ENCODE results near the gene EGFLAM. TPM values are rescaled to one million over a fixed set of nuclear protein-coding genes. Genes with fewer than 3 reads are reported as not detected.

EGFLAM gene
- total and polyA plus RNA-seq, 2 experiments from 2014 or later, result 0.24 to 1.9 TPM

GRCh38 chr5:38424148-38425060 lies 166.0 kb downstream of the EGFLAM start:
- H3K4me1 Mint-ChIP-seq, result peaks cover 20% of the 10 kb centered on the region
- no peak overlapping the region for H3K27ac Mint-ChIP-seq
- H3K36me3 ChIP-seq (ENCODE audit: insufficient read depth), result no peaks in the 10 kb centered on the region
- no peaks in the 10 kb centered on the region for H3K36me3 Mint-ChIP-seq (ENCODE audit: low read depth)
- no peak overlapping the region for H3K4me2 ChIP-seq
- ATAC-seq, result no peak
- TF ChIP-seq POLR2AphosphoS5 (IDR thresholded peaks at IDR 0.05; ENCODE audit: low read depth), result no peak
- no peak for TF ChIP-seq JUNB (IDR thresholded peaks at IDR 0.05; ENCODE audit: unreplicated experiment)
- no peak for TF ChIP-seq ZNF114 (CRISPR knock-in tag; IDR thresholded peaks at IDR 0.05)
- no peaks in the 10 kb centered on the region; the same call in 2 of the 3 replicates for H3K9me3 Mint-ChIP-seq
- no peak overlapping the region for H3K4me3 ChIP-seq
- H3K27me3 Mint-ChIP-seq (ENCODE audit: insufficient read depth, low read depth, poor library complexity), result peaks cover 3% of the 10 kb centered on the region
- DNase-seq (ENCODE audit: low spot score), result no peak
- H4K20me1 ChIP-seq (replicated peaks; ENCODE audit: insufficient read depth), result no peaks in the 10 kb centered on the region
- no peak overlapping the region for H3K4me3 Mint-ChIP-seq
- H3F3A ChIP-seq (replicated peaks; ENCODE audit: low read depth), result no peaks in the 10 kb centered on the region
- H3K27me3 ChIP-seq (ENCODE audit: insufficient read depth), result no peaks in the 10 kb centered on the region
- no peaks in the 10 kb centered on the region for H3K79me2 ChIP-seq (replicated peaks; ENCODE audit: insufficient read depth)
- no peaks in the 10 kb centered on the region; the same call in 1 of the 2 replicates for H3K9me2 ChIP-seq (ENCODE audit: insufficient read depth)
- H3K27ac ChIP-seq (ENCODE audit: low read depth), result no peak overlapping the region
- H2AFZ ChIP-seq, result no peak overlapping the region
- peaks cover 9% of the 10 kb centered on the region; the same call in 1 of the 2 replicates for H3K4me1 ChIP-seq (ENCODE audit: insufficient read depth)

DNA sequence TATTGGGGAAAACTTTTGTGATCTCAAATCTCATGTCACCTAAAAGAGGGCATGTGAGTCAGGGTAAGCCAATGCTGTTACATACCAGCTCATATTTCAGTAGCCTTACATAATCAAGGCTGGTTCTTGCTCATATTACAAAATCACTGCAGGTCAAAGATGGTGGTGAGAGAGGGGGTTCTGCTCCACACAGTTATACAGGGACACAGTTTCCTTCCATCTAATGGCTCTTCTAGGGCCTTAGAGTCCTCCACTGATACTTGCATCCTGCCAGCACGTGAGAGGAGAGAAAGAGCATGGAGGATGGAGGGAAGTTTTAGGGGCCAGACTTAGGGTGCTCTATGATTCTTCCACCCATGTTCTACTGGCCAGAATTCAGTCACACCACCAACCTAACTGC lies 168.1 kb downstream of the EGFLAM start:
- Histone ChIP-seq H3K27me3 (ENCODE audit: insufficient read depth) (no peaks in the 10 kb centered on the region), H4K20me1 (replicated peaks; ENCODE audit: insufficient read depth) (no peaks in the 10 kb centered on the region), H3K9me2 (ENCODE audit: insufficient read depth) (peaks cover 3% of the 10 kb centered on the region; the same call in 1 of the 2 replicates), H2AFZ (peak overlapping the region; percentile 91; the same call in 1 of the 2 replicates), H3K27ac (ENCODE audit: low read depth) (no peak overlapping the region), H3K4me3 (no peak overlapping the region), H3K4me2 (no peak overlapping the region), H3F3A (replicated peaks; ENCODE audit: low read depth) (no peaks in the 10 kb centered on the region), H3K79me2 (replicated peaks; ENCODE audit: insufficient read depth) (no peaks in the 10 kb centered on the region), H3K4me1 (ENCODE audit: insufficient read depth) (peaks cover 9% of the 10 kb centered on the region; the same call in 1 of the 2 replicates), H3K36me3 (ENCODE audit: insufficient read depth) (no peaks in the 10 kb centered on the region)
- no peak for ATAC-seq
- no peaks in the 10 kb centered on the region; the same call in 2 of the 3 replicates for H3K9me3 Mint-ChIP-seq
- H3K4me3 Mint-ChIP-seq, result no peak overlapping the region
- TF ChIP-seq EZH2phosphoT487 (IDR thresholded peaks at IDR 0.05; ENCODE audit: unreplicated experiment) (no peak), ETS1 (IDR thresholded peaks at IDR 0.05) (no peak)
- no peak for DNase-seq (ENCODE audit: low spot score)
- H3K36me3 Mint-ChIP-seq (ENCODE audit: low read depth), result no peaks in the 10 kb centered on the region
- H3K4me1 Mint-ChIP-seq, result peaks cover 20% of the 10 kb centered on the region
- peaks cover 2% of the 10 kb centered on the region for H3K27me3 Mint-ChIP-seq (ENCODE audit: insufficient read depth, low read depth, poor library complexity)
- H3K27ac Mint-ChIP-seq, result no peak overlapping the region

GRCh38 chr5:38426986-38427950 lies 168.9 kb downstream of the EGFLAM start:
- Mint-ChIP-seq H3K9me3 (no peaks in the 10 kb centered on the region; the same call in 2 of the 3 replicates), H3K27ac (no peak overlapping the region; the same call in 1 of the 2 replicates), H3K27me3 (ENCODE audit: insufficient read depth, low read depth, poor library complexity) (peaks cover 1% of the 10 kb centered on the region), H3K4me1 (peaks cover 20% of the 10 kb centered on the region), H3K36me3 (ENCODE audit: low read depth) (no peaks in the 10 kb centered on the region), H3K4me3 (no peak overlapping the region)
- DNase-seq (ENCODE audit: low spot score), result no peak
- H3K9me2 ChIP-seq (ENCODE audit: insufficient read depth), result peaks cover 3% of the 10 kb centered on the region; the same call in 1 of the 2 replicates
- H3F3A ChIP-seq (replicated peaks; ENCODE audit: low read depth), result no peaks in the 10 kb centered on the region
- H3K27ac ChIP-seq (ENCODE audit: low read depth), result no peak overlapping the region
- no peak for ATAC-seq
- no peaks in the 10 kb centered on the region for H3K36me3 ChIP-seq (ENCODE audit: insufficient read depth)
- no peaks in the 10 kb centered on the region for H3K27me3 ChIP-seq (ENCODE audit: insufficient read depth)
- peaks cover 9% of the 10 kb centered on the region; the same call in 1 of the 2 replicates for H3K4me1 ChIP-seq (ENCODE audit: insufficient read depth)
- peak overlapping the region; percentile 91; the same call in 1 of the 2 replicates for H2AFZ ChIP-seq
- no peaks in the 10 kb centered on the region for H4K20me1 ChIP-seq (replicated peaks; ENCODE audit: insufficient read depth)
- no peak overlapping the region for H3K4me3 ChIP-seq
- H3K79me2 ChIP-seq (replicated peaks; ENCODE audit: insufficient read depth), result no peaks in the 10 kb centered on the region
- H3K4me2 ChIP-seq, result no peak overlapping the region
- no peak for TF ChIP-seq CREB1 (CRISPR knock-in tag; IDR thresholded peaks at IDR 0.05; ENCODE audit: low read depth)
- TF ChIP-seq STAT1 (IDR thresholded peaks at IDR 0.05; ENCODE audit: unreplicated experiment), result no peak
- TF ChIP-seq ZNF114 (CRISPR knock-in tag; IDR thresholded peaks at IDR 0.05), result no peak
- no peak for TF ChIP-seq EZH2 (IDR thresholded peaks at IDR 0.05; ENCODE audit: low read depth, unreplicated experiment)

All from GM23338 (cell line).